ENCODE data around the gene SLC38A1.

Gene SLC38A1

GRCh38 chr12:46134205-46134811 lies 134.5 kb downstream of the SLC38A1 start:
- no peak for DNase-seq (ENCODE audit: low read depth, low spot score)

- DNase-seq (ENCODE audit: low read depth, low spot score) = no peak
Measured at GRCh38 chr12:46133751-46134150, 135.1 kb downstream of the SLC38A1 start.
